SU-DHL-6 (cell line): Measurements from ENCODE around the gene PDE1A.

Experiments
- H2AFZ ChIP-seq: fragments of 200-600 bp; sonication (generic); 2 replicates; pipeline ENCODE4 v1.6.1; 2014; ENCODE audit warnings: low read depth, mild to moderate bottlenecking, moderate library complexity, mixed read lengths, antibody characterized with exemption, low read length; ENCODE audit not compliant: severe bottlenecking
- H3F3A ChIP-seq: fragments of 200-600 bp; shearing (Covaris generic); 2 replicates; pipeline ENCODE4 v1.6.0; 2016; ENCODE audit warnings: antibody characterized with exemption, mild to moderate bottlenecking; ENCODE audit not compliant: insufficient read depth
- H3K27ac ChIP-seq: fragments of 200-600 bp; sonication (generic); 2 replicates; pipeline ENCODE4 v1.5.1; 2016; ENCODE audit warnings: low read depth, mild to moderate bottlenecking, low read length, moderate library complexity, mixed read lengths
- H3K27me3 ChIP-seq: fragments of 200-600 bp; sonication (generic), shearing (Covaris generic); 2 replicates; pipeline ENCODE4 v1.6.0; 2014; ENCODE audit warnings: mild to moderate bottlenecking, low read length
- H3K36me3 ChIP-seq: fragments of 200-600 bp; sonication (generic); 2 replicates; pipeline ENCODE4 v1.6.1; 2014; ENCODE audit warnings: mild to moderate bottlenecking, low read length, mixed read lengths
- H3K4me2 ChIP-seq: fragments of 300-600, 200-600 bp; shearing (Covaris generic), sonication (generic); 2 replicates; pipeline ENCODE4 v1.6.0; 2014; ENCODE audit warnings: low read length, low read depth, mild to moderate bottlenecking; ENCODE audit not compliant: poor library complexity, severe bottlenecking
- H3K4me3 ChIP-seq: fragments of 200-600 bp; sonication (generic); 2 replicates; pipeline ENCODE4 v1.5.1; 2014; ENCODE audit warnings: antibody characterized with exemption, low read length, mild to moderate bottlenecking, mixed read lengths; ENCODE audit not compliant: insufficient read depth, poor library complexity, severe bottlenecking
- H3K79me2 ChIP-seq: fragments of 200-600 bp; sonication (generic); 2 replicates; pipeline ENCODE4 v1.6.1; 2014; ENCODE audit warnings: mild to moderate bottlenecking, low read length, moderate library complexity; ENCODE audit not compliant: insufficient read depth
- H3K9ac ChIP-seq: fragments of 200-600 bp; sonication (generic); 2 replicates; pipeline ENCODE4 v1.7.0; 2014; ENCODE audit warnings: mild to moderate bottlenecking, low read length
- H3K9me2 ChIP-seq: fragments of 200-600 bp; sonication (generic); replicated peaks from 2 replicates; pipeline ENCODE4 v1.6.1; 2014; ENCODE audit warnings: low read length; ENCODE audit not compliant: insufficient read depth
- H3K9me3 ChIP-seq: fragments of 200-600 bp; sonication (generic); 2 replicates; pipeline ENCODE4 v1.6.1; 2014; ENCODE audit warnings: low read length, mixed read lengths; ENCODE audit not compliant: insufficient read depth
- H4K20me1 ChIP-seq: fragments of 200-600 bp; sonication (generic); 2 replicates; pipeline ENCODE4 v1.6.1; 2014; ENCODE audit warnings: low read depth, mild to moderate bottlenecking, antibody characterized with exemption, low read length, moderate library complexity, mixed read lengths
- CTCF ChIP-seq: fragments of 200-600 bp; sonication (generic); IDR thresholded peaks from one replicate; pipeline ENCODE4 v1.5.1; 2017; ENCODE audit warnings: antibody characterized with exemption, mild to moderate bottlenecking, low read length, moderate library complexity; ENCODE audit not compliant: insufficient read depth, poor library complexity, severe bottlenecking
- EZH2phosphoT487 ChIP-seq: fragments of 200-600 bp; sonication (generic), shearing (Covaris generic); conservative IDR thresholded peaks from 2 replicates; pipeline ENCODE4 v1.6.1; 2018; ENCODE audit warnings: mild to moderate bottlenecking, antibody characterized with exemption, low read length, moderate library complexity, mixed read lengths

PDE1A gene

GRCh38 chr2:182165202-182165601 is 261.6 kb downstream of the PDE1A start:
- H3K9ac ChIP-seq, result no peak overlapping the region
- H3K27me3 ChIP-seq, result no peaks in the 10 kb centered on the region
- H2AFZ ChIP-seq, result no peak overlapping the region
- H4K20me1 ChIP-seq, result no peaks in the 10 kb centered on the region
- no peaks in the 10 kb centered on the region for H3K79me2 ChIP-seq
- no peaks in the 10 kb centered on the region for H3K9me3 ChIP-seq
- no peak overlapping the region for H3K4me3 ChIP-seq
- no peaks in the 10 kb centered on the region for H3K9me2 ChIP-seq
- no peaks in the 10 kb centered on the region for H3K36me3 ChIP-seq
- TF ChIP-seq EZH2phosphoT487, result no peak
- no peak for TF ChIP-seq CTCF
- H3K4me2 ChIP-seq, result no peak overlapping the region
- no peaks in the 10 kb centered on the region for H3F3A ChIP-seq
- H3K27ac ChIP-seq, result no peak overlapping the region

GRCh38 chr2:182164686-182165085 is 262.1 kb downstream of the PDE1A start:
- Histone ChIP-seq H3K9me3 (no peaks in the 10 kb centered on the region), H3K27me3 (no peaks in the 10 kb centered on the region), H3F3A (no peaks in the 10 kb centered on the region), H2AFZ (no peak overlapping the region), H3K4me2 (no peak overlapping the region), H3K9me2 (no peaks in the 10 kb centered on the region), H3K9ac (no peak overlapping the region), H3K79me2 (no peaks in the 10 kb centered on the region), H4K20me1 (no peaks in the 10 kb centered on the region), H3K36me3 (no peaks in the 10 kb centered on the region), H3K4me3 (no peak overlapping the region), H3K27ac (no peak overlapping the region)
- TF ChIP-seq EZH2phosphoT487, result no peak
- no peak for TF ChIP-seq CTCF

GRCh38 chr2:182163878-182164277 is 263.0 kb downstream of the PDE1A start:
- Histone ChIP-seq H4K20me1 (no peaks in the 10 kb centered on the region), H3K27me3 (no peaks in the 10 kb centered on the region), H3K36me3 (no peaks in the 10 kb centered on the region), H3K4me2 (no peak overlapping the region), H3K9me2 (no peaks in the 10 kb centered on the region), H3K9ac (no peak overlapping the region), H2AFZ (no peak overlapping the region), H3K27ac (no peak overlapping the region), H3K9me3 (no peaks in the 10 kb centered on the region), H3K79me2 (no peaks in the 10 kb centered on the region), H3F3A (no peaks in the 10 kb centered on the region), H3K4me3 (no peak overlapping the region)
- TF ChIP-seq EZH2phosphoT487 (no peak), CTCF (no peak)

GRCh38 chr2:182148344-182148743 is 278.5 kb downstream of the PDE1A start:
- Histone ChIP-seq H3K9me2 (no peaks in the 10 kb centered on the region), H3K4me3 (no peak overlapping the region), H3K9me3 (no peaks in the 10 kb centered on the region), H3K27me3 (no peaks in the 10 kb centered on the region), H2AFZ (no peak overlapping the region), H3K4me2 (no peak overlapping the region), H3K79me2 (no peaks in the 10 kb centered on the region), H4K20me1 (no peaks in the 10 kb centered on the region), H3K36me3 (no peaks in the 10 kb centered on the region), H3K27ac (no peak overlapping the region), H3F3A (no peaks in the 10 kb centered on the region), H3K9ac (no peak overlapping the region)
- TF ChIP-seq EZH2phosphoT487, result no peak
- no peak for TF ChIP-seq CTCF
